Endometrial microvascular endothelial cells (primary cell): ENCODE results near the gene PPP2R5E. TPM values are rescaled to one million over a fixed set of nuclear protein-coding genes. Genes with fewer than 3 reads are reported as not detected.
"Not testable (repeated sequence)": the region's sequence is repeated elsewhere in the genome, so short reads cannot be mapped to it uniquely, and the experiment has no call there.

Experiments
- in situ Hi-C: cut with HindIII; loops from 2 replicates; pipeline ENCODE4 v1.10.0; 2017; ENCODE audit warnings: low sequenced_read_pairs, low pct_unique_long_range_greater_than_20kb; ENCODE audit errors: inconsistent ontology term
- total RNA-seq: library from RNA; depleted of rRNA; stranded (reverse); fragments of >200 nt; gene quantifications from one replicate; pipeline ENCODE4 v1.2.3, GENCODE V29; 2015; ENCODE audit errors: inconsistent ontology term

PPP2R5E gene
- total RNA-seq, 1 donor from 2014 or later, result 36.7 TPM

DNA sequence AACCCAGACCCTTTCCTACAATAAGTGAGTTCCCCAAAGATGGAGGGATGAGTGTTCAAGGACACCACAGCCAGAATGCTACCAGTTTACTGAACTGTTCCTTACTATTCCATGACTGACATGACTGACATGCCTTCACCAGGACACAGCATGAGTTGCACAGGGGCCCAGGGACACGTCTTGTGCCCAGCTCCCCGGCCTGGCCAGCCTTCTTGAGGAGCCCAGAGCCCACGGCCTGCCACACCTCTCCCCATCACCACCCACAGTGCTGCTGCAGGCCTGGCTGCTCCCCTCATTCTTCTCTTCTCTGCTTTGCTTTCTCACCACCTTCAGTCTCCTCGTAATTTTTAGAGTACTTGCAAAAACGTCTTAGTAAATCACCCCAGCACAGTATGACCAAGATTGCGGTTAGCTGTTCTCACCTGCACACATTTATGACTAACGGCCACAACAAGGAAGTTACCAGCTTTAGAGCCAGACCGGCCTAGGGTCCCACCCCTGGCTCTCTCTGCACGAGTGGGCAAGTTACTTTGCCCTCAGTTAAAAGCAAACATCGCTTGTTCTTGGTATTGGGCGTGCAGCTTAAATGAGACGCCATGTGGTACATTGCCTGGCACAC is 18.5 kb downstream of the PPP2R5E start:
- in situ Hi-C loops, result no loop called here

DNA sequence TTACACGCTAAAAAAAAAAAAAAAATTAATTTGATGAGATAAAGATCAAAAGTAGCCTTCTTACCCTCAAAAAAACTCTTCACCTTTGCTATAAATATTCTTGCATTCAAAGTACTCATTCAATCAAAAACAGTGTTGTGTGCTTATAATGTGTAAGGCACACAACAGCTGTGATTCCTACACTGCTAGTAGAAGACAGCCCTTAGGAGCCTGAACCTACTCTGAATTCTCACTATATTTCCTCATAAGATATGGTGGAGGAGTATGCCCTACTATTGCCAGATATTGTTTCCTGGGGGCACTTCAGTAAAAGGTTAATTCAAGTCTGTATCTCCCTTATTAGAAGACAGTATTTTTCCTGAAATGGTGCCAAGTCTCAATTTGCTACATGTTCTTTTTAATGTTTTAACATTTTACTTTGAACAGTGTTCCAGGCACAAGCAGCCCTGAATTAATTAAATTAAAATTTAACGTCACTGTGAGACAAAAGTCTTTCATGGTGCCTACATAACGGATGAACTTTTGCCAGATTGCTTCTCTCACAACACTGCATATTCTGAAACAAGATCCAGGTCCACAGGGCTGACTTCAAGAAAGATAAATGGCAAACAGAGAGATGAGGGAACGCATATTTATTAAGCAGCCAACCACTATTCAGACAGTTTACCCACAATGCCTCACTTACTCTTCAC is 19.3 kb downstream of the PPP2R5E start:
- in situ Hi-C loops, result no loop called here

DNA sequence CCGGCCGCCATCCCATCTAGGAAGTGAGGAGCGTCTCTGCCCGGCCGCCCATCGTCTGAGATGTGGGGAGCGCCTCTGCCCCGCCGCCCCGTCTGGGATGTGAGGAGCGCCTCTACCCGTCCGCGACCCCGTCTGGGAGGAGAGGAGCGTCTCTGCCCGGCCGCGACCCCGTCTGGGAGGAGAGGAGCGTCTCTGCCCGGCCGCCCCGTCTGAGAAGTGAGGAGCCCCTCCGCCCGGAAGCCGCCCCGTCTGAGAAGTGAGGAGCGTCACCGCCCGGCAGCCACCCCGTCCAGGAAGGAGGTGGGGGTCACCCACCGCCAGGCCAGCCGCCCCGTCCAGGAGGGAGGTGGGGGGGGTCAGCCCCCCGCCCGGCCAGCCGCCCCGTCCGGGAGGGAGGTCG is 20.7 kb downstream of the PPP2R5E start:
- in situ Hi-C loops, result not testable (repeated sequence)

DNA sequence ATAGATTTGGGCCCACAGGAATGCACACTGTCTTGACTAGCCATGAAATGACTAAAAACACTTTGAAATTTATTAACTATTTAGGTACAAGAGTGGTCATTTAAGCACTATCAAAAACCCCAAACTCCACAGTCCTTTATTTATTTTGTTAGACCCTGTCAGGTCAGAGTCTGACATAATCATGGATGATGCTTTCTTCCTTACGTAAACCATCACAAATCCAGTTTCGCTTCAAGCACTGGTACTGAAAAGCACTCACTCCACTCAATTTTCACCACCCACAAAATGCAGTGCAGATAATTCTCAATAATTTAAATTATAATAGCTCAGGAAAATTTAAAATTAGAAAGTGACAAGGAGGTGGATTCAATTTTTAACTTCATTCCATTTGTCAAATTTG is 25.8 kb downstream of the PPP2R5E start:
- in situ Hi-C loops, result no loop called here

DNA sequence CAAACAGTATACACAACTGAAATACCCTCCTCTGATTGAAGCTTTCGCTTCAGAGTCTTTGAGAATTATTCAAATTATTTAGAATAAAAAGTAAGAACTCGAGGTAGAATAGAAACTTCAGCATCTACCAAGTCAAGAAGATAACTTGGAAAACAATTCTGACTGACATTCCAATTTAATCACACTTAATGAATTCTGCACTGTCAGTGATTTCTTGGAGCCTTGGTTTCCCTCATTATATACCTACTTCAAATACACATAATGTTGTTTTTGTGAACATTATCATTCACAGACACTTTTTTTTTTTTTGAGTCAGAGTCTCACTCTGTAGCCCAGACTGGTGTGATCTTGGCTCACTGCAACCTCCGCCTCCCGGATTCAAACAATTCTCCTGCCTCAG is 27.9 kb downstream of the PPP2R5E start:
- in situ Hi-C loops, result no loop called here

DNA sequence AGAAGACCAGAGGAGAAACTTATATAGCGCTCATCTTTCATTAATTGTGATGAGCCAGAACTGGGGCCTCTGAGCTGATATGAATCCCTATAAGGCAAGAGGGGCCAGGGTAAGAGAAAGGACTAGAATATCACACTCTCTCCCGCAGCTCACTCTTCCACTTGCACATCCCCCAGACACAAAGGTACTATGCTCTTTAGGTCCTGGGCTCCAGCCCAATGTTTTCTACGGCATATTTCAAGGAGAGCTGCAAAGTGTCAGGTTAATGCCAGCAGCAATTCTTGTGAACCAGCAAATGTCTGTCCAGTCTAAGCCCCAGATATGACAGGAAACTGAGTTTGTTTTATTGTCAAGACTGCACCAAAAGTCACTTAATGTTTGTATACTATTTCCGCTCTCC is 29.4 kb downstream of the PPP2R5E start:
- in situ Hi-C loops, result no loop called here

DNA sequence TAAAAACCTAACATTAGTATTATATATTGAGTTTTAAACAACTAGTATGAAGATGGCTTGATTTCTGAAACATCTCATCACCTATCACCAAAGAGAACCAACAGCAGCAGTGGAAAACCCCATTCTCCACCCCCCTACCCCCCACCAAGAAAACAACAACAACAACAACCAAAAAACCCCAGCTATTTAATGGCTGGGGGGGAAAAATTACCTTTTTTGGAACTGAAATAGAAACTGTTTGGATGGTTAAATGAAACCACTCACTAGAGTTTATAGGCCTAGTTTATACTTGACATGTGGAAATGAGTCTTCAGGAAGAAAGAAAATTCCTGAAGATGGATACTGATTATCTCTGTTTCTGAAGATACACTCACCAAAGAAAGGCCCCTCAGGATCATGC is 30.3 kb downstream of the PPP2R5E start:
- in situ Hi-C loops, result no loop called here

DNA sequence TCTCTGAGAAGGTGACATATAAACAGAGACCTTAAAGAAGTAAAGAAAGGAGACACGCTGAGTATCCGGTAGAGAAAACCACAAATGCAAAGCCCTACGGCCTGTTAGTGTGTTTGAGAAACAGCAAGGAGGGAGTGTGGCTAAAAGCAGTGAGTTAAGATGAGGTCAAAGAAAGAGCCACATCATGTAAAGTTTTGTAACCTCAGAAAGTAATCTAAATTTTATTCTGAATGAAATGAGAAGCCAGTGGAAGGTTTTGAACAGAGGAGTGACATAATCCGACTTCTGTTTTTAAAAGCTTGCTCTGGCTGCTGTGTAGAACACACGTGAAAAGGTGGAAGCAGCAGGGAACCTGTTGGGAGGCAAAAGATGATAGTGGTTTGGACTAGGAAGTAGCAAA is 32.6 kb downstream of the PPP2R5E start:
- in situ Hi-C loops, result no loop called here

DNA sequence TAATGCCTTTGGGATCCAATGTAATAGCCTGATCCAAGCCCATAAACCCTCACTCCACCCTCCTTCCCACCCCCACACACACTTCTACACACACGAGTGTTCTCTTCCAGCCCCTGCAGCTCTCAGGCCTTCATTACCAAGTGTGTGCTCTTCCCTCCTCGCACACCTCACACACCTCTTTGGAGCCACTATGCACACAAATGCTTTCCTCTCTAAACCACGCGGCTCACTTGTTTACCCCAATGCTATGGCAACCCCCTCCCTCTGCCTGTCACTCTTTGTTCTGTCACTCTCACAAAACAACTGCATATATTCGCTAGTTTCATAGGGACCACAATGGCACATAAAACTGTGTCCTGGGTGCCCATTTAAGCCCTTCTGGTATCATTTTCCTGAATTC is 35.1 kb downstream of the PPP2R5E start:
- in situ Hi-C loops, result no loop called here

DNA sequence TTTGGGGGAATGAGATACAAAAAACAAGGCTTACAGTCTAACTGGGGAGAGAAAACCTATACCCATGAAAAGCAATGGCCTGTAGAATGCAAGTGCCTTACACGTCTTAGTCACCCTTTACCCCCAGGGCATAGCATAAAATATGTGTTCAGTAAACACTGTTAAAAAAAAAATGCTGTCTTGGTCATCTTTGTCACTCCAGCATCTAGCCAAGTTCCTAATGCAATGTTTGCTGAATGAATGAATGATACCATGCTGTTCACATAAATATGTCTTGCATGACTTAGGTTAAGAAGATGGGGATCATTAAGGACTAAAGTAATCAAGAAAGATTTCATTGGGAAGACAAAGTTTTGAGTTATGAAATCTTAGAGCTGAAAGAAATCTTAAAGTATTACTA is 38.5 kb downstream of the PPP2R5E start:
- in situ Hi-C loops, result no loop called here

DNA sequence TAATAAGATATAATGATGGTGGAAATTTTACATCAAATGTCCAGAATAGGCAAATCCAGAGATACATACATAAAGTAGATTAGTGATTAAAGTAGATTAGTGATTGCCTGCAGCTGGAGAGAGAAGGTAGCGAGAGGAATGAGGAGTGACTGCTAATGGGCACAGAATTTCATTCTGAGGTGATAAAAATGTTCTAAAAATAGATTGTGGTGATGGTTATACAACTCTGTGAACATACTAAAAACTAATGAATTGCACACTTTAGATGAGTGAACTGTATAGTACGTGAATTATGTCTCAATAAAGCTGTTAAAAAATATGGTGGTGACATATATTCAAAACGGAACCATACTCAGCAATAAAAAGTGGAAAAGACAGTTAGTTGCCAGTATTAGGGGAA is 41.7 kb downstream of the PPP2R5E start:
- in situ Hi-C loops, result no loop called here

DNA sequence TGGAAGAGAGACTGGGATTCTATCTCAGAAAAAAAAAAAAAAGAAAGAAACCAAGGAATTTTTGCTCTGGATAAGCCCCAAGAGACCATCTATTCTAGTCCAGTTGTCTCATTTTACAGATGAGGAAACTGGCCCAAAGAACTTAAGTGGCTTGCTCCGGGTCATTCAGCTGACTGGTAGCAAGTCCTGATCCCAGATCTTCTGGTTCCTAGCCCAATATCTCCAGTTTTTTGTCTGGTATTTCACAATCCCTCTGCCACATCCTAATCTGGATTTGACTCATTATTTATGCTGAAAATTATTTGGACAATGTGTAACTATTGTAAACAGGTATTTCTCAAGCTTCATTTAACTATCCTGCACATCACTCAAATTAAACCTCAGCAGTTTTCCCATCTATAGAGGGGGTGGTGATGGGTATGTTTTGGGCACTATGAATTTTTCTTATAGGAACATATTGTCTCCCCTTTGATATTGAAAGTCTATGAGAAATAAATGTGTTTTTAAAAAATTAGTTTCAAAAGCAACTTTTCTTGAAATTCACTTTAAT is 43.4 kb downstream of the PPP2R5E start:
- in situ Hi-C loops, result no loop called here

DNA sequence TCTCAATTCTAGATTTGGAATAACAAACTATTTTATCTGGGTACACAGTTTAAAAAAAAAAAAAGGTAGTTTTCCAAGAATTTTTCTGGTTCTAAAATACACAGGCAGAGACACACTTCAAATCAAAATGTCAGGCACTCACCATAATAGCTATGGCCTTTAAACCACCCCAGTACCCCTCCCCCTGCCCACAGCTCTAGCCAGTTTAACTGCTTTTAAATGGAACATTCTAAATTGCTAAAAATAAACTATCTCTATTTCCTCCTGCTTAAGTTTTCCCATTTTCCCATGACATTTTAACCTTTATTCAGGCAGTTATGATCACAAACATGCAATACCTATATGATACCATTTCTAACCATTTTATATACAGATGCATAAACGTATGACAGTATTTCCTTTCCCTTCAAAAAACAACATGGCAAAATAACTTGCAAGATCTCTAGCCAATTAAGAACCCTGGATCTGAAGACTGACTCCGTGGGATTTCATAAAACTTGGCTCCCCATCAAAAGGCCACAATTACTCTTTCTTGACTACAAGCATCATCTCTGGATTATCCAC is 46.3 kb downstream of the PPP2R5E start:
- in situ Hi-C loops, result no loop called here

DNA sequence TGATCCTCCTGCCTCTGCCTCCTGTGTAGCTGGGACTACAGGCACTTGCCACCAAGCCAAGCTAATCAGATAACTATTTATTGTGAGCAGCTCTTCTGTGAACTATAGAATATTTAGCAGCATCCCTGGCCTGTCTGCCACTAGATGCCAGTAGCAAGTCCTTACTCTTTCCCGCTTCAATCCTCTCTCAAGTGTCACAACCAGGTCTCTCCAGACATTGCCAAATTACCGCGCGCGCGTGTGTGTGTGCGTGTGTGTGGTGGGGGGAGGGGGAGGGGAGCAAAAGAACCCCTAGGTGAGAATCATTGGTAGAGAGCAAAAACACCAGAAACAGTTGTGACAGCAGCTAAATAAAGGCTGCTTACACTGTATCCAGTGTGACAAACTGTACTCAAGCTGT is 49.9 kb downstream of the PPP2R5E start:
- in situ Hi-C loops, result no loop called here

DNA sequence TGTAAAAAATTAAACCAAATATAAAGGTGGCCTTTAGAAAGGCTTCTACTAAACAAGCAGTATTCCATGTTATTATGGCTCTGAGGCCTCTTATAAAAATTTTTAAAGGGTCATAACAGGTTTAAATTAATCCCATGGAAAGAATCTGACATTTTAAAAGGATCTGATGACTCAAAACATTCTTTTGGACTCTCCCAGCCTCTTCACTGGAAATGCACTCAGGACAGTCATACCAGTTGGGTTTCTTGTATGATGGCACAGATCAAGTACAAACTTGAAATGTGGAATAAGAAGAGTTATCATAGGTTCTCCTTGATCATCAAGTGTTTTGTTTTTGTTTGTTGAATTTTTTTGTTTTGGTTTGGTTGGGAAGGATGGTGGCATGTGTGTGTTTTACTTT is 50.8 kb downstream of the PPP2R5E start:
- in situ Hi-C loops, result no loop called here

DNA sequence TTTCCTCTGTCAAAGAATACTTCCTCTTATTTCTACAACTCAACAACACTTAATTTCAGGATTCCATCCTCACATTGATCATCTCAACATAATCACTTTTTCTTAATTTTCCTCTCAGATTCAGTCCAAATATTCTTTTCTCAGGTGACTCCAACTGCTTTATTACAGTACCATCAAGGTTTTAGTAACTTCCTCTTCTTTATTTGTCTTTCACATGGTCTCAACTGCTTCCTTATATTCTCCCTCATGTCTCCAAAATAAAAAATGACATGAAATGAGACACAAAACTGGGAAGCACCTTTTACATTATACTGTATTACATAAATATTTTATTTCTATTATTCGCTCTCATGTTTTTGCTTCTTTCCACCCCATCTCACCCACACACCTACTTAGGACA is 55.5 kb downstream of the PPP2R5E start:
- in situ Hi-C loops, result no loop called here

DNA sequence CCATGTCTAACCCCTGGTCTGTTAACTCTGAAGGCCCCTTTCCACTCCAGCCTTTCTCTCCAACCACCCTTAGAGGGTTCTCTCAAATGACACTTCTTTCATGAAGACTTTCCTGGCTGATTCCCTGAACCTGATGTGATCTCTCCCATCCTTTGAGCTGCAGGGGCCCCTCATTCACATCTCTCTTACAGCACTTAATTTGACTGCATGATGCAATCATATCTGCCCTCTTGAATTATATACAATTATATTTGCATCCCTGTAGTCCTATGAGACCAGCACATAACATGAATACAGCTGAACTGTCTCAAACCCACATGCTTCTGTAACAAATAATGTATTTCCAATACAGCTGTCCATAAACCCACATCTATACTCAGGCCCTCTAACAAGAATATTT is 56.4 kb downstream of the PPP2R5E start:
- in situ Hi-C loops, result no loop called here

DNA sequence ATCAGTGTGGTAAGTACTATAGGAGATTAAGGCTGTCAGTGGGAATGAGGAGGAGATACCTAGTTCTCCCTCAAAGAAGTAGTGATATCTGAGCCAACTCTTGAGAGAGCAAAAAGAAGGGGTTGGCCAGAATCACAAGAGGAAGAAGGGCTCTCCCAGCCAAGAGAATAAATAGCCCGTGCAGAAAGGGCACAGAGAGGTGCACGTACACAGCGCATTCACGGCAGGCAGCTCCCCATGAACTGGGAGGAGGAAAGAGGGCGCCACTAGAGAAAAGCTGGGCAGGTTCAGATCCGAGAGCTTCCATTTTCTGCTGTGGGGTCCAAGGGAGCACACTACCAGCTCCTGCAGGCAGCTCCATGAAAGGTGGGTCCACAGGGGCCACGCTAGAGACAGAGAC is 59.9 kb downstream of the PPP2R5E start:
- in situ Hi-C loops, result no loop called here

DNA sequence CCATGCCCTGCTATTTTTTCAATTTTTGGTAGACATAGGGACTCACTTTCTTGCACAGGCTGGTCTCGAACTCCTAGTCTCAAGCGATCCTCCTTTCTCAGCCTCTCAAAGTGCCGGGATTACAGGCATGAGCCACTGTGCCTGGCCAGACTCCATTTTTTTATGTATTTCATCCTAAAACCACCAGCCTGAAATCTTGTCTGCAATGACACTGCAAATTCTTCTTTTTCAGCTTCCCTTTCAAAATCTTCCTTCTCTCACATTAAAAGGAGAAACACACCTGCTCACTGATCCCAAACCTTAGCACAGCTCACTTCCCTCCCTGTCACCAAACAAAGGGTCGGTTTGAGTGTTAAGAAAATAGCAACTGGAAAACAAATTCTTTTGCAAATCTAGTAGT is 62.6 kb downstream of the PPP2R5E start:
- in situ Hi-C loops, result no loop called here

DNA sequence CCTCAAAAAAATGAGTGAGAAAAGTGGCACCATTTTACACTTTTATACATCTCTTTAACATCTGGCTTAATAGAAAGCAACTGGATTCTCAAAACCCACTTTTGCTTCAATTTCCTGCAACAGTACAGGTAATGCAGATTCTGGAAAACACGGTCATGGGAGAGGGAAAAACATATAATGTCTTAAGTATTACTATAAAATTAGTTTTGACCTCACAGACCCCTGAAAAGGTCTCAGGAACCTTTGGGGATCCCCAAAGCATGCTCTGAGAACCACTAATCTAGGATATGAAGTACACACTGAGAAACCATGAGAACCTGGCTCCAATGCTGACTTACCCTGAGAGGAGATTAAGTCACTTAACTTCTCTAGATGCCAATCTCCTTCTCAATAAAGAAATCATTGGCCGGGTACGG is 64.7 kb downstream of the PPP2R5E start:
- in situ Hi-C loops, result no loop called here
